Diencephalon (tissue), 1 donor: ENCODE data around the gene FKBP6. TPM values are rescaled to one million over a fixed set of nuclear protein-coding genes. Genes with fewer than 3 reads are reported as not detected.

Source experiments
- small RNA-seq: library from RNA; depleted of rRNA; stranded (forward); fragments of <200 nt; gene quantifications from one replicate; pipeline ENCODE3, GENCODE V24; 2014
- total RNA-seq: library from RNA; depleted of rRNA; stranded (reverse); fragments of >200 nt; gene quantifications from one replicate; pipeline ENCODE4 v1.2.3, GENCODE V29; 2014

Gene FKBP6, protein sequence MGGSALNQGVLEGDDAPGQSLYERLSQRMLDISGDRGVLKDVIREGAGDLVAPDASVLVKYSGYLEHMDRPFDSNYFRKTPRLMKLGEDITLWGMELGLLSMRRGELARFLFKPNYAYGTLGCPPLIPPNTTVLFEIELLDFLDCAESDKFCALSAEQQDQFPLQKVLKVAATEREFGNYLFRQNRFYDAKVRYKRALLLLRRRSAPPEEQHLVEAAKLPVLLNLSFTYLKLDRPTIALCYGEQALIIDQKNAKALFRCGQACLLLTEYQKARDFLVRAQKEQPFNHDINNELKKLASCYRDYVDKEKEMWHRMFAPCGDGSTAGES
- not detected for total RNA-seq

GRCh38 chr7:73327922-73328321, at the start of gene FKBP6, which contains the start of gene TRIM50:
Gene FKBP6, plus strand, starts transcription at chr7:73328161. Its CDS starts 268 bp downstream, at chr7:73328429.
Gene TRIM50, minus strand, starts transcription at chr7:73328082. Its CDS starts 3,295 bp downstream, at chr7:73324787.

GRCh38 chr7:73308665-73309214, 19.2 kb upstream of the FKBP6 start, which contains the start of gene NSUN5:
Gene NSUN5, minus strand, starts transcription at chr7:73308826. Its CDS starts 36 bp downstream, at chr7:73308790.

Small RNAs within 50 kb of the gene (small RNA-seq; reads per million reads assigned to genes)
- gene RF00019 (not detected), gene RNU6-1080P (not detected)

Other genes with a start within 250 kb of the FKBP6 start
- gene SPDYE9, start 242.1 kb upstream of the FKBP6 start, total RNA-seq: not detected
- gene NSUN5, start 19.3 kb upstream of the FKBP6 start, total RNA-seq: 18.2 TPM
- not detected for gene TRIM50, start 79 bp upstream of the FKBP6 start, total RNA-seq
- gene FZD9, start 105.6 kb downstream of the FKBP6 start, total RNA-seq: 5.1 TPM
- gene BAZ1B, start 194.1 kb downstream of the FKBP6 start, total RNA-seq: 52.1 TPM
- 11.1 TPM for gene BCL7B, start 229.5 kb downstream of the FKBP6 start, total RNA-seq